ENCODE measurements around the gene AKAIN1.

- TF ChIP-seq EZH2 (IDR thresholded peaks at IDR 0.05; ENCODE audit: insufficient read depth, poor library complexity, severe bottlenecking): no peak
- TF ChIP-seq EZH2phosphoT487 (IDR thresholded peaks at IDR 0.05; ENCODE audit: insufficient read depth, low read depth): no peak
These were observed 1.4 kb downstream of the AKAIN1 start for GRCh38 chr18:5195656-5196055.
